HG03469 (cell line): ENCODE measurements around the gene CHAC1.

ENCODE experiments used
- ATAC-seq: cut with Tn5 transposase; IDR thresholded peaks from one replicate; pipeline ENCODE4 v1.9.1; 2021; ENCODE audit warnings: mild to moderate bottlenecking, moderate library complexity, moderate number of reproducible peaks; ENCODE audit not compliant: unreplicated experiment

CHAC1 gene

GRCh38 chr15:40923551-40923950 is 29.7 kb upstream of the CHAC1 start:
- no peak for ATAC-seq

- ATAC-seq = no peak
Observed at GRCh38 chr15:40925495-40925862, 27.8 kb upstream of the CHAC1 start.

- no peak for ATAC-seq
Observed at GRCh38 chr15:40925863-40926658, 27.2 kb upstream of the CHAC1 start.

- ATAC-seq = no peak
Observed at GRCh38 chr15:40926659-40927494, 26.4 kb upstream of the CHAC1 start.

- no peak for ATAC-seq
Observed at GRCh38 chr15:40927495-40927872, 25.8 kb upstream of the CHAC1 start.

GRCh38 chr15:40927873-40928806 is 25.1 kb upstream of the CHAC1 start:
- ATAC-seq = no peak

- no peak for ATAC-seq
Observed at GRCh38 chr15:40928821-40929659, 24.2 kb upstream of the CHAC1 start, which contains the start of gene DLL4. DLL4 (plus strand) TSS chr15:40929340; CDS start chr15:40929669, 329 bp downstream.

- no peak for ATAC-seq
Observed at GRCh38 chr15:40929660-40930429, 23.4 kb upstream of the CHAC1 start.

GRCh38 chr15:40930430-40931299 is 22.6 kb upstream of the CHAC1 start:
- ATAC-seq = no peak

GRCh38 chr15:40931300-40932142 is 21.8 kb upstream of the CHAC1 start:
- no peak for ATAC-seq

- ATAC-seq = no peak
Observed at GRCh38 chr15:40932156-40932555, 21.1 kb upstream of the CHAC1 start.

GRCh38 chr15:40932649-40933516 is 20.4 kb upstream of the CHAC1 start:
- no peak for ATAC-seq

GRCh38 chr15:40933517-40933902 is 19.8 kb upstream of the CHAC1 start:
- ATAC-seq = no peak

GRCh38 chr15:40934457-40934856 is 18.8 kb upstream of the CHAC1 start:
- no peak for ATAC-seq

GRCh38 chr15:40936234-40936708 is 17.0 kb upstream of the CHAC1 start:
- no peak for ATAC-seq
